ENCODE data around the gene CREB5.

DNA sequence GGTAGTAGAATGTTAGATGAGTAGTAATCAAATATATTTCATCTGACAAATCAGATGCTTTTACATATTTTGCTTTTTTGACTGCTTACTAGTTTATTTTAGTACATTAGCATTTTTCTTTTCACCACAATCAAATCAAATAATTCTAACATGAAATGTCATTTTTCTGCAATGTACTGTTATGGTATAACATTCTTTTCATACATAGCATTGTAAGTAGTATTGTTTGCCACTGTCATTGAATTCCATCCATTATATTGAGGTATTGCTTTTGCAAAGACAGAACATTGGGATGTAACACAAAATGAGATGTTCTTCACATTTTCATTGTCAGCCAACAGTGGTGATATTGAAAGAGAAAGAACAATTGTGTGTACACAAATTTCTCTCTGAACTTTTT is 438.4 kb downstream of the CREB5 start:
- TF ChIP-seq, protein P1, sequence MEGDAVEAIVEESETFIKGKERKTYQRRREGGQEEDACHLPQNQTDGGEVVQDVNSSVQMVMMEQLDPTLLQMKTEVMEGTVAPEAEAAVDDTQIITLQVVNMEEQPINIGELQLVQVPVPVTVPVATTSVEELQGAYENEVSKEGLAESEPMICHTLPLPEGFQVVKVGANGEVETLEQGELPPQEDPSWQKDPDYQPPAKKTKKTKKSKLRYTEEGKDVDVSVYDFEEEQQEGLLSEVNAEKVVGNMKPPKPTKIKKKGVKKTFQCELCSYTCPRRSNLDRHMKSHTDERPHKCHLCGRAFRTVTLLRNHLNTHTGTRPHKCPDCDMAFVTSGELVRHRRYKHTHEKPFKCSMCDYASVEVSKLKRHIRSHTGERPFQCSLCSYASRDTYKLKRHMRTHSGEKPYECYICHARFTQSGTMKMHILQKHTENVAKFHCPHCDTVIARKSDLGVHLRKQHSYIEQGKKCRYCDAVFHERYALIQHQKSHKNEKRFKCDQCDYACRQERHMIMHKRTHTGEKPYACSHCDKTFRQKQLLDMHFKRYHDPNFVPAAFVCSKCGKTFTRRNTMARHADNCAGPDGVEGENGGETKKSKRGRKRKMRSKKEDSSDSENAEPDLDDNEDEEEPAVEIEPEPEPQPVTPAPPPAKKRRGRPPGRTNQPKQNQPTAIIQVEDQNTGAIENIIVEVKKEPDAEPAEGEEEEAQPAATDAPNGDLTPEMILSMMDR (IDR thresholded peaks at IDR 0.05) = no peak
- TF ChIP-seq POLR2A (IDR thresholded peaks at IDR 0.05; ENCODE audit: low read depth) = no peak

All from esophagus muscularis mucosa (tissue), 3 donors.